Activated T-cell treated with anti-CD3 and anti-CD28 coated beads for 48 hours (primary cell): ENCODE measurements around the gene C16orf46.
"Not testable (repeated sequence)": the region's sequence is repeated elsewhere in the genome, so short reads cannot be mapped to it uniquely, and the experiment has no call there.

Source experiments
- DNase-seq: peaks from one replicate; pipeline ENCODE4 v3.0.0-alpha.2; 2020; ENCODE audit warnings: low read depth

Gene C16orf46

GRCh38 chr16:81077076-81077940, at the start of gene C16orf46:
C16orf46 (minus strand) TSS chr16:81077238; CDS start chr16:81063955, 13,283 bp downstream.
- DNase-seq, result peak; percentile 97

DNA sequence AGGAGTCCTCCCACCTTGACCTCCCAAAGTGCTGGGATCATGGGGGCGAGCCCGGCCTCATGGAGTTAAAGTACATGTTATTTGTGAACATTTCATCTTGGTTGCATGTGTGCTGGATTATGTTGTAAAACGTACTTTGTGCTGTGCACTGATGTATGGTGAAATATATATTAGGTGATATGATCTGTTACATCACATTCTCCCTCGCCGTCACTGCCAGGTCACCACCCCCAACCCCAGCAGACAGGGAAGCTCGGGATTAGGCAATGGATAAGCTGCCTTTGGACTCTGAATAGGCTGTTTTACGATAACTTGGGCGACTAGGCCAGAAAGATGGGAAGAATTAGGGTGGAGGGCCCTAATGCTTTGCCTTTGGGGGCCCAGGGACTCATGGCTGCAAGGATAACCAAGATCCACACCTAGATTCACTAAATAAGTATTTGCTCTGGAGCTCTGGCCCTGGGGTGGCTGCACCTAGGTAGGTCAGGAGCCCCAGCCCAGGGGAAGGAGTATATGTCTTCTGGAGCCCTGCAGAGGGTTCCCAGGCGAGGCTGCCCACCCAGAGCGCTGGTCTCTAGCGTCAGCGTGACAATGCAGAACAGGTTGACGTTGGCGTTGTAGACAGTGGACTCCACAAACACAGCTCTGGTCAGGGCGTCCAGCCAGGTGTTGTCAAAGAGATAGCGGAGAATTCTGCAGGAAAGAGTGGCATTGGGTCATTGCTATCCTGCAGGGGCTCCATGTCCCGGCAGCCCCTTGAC, 46.2 kb upstream of the C16orf46 start:
- no peak for DNase-seq

GRCh38 chr16:81121474-81121990, 44.5 kb upstream of the C16orf46 start:
- DNase-seq, result no peak

- DNase-seq, result no peak
These were observed 40.4 kb upstream of the C16orf46 start for GRCh38 chr16:81117436-81117835.

- DNase-seq, result no peak
These were observed 39.2 kb upstream of the C16orf46 start for GRCh38 chr16:81116285-81116684.

DNA sequence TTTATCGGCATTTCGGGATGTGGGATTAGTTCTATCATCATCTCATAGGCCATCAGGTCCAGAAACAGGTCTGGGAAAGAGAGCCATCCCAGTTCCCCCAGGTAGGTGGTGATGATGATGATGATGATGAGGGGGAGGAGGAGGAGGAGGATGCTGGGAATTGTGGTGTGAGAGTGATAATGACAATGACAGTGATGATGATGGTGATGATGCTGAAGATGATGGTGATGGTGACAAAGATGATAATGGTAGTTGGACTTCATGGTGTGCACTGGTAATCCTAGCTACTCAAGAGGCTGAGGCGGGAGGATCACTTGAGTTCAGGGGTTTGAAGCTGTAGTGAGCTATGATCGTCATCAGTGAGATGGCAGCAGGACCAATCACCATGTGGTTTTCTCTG, 35.4 kb upstream of the C16orf46 start:
- no peak for DNase-seq

GRCh38 chr16:81109274-81109673, 32.2 kb upstream of the C16orf46 start:
- not testable (repeated sequence) for DNase-seq

DNA sequence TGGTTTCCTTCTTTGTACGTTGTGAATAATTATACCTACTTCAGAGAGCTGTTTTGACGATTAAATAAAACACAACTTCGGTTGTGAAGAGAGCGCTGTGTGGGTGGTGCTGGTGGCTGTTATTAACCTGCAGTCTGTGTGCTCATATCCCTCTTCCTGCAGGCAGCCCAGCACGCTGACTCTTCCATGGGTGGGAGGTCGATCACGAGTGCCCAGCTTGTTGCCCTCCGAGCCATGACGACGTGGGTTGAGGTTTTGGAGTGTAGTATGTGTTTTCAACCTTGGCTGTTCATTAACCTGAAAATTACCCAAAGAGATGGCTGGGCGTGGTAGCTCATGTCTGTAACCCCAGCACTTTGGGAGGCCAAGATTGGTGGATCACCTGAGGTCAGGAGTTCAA, 30.5 kb upstream of the C16orf46 start:
- no peak for DNase-seq

DNA sequence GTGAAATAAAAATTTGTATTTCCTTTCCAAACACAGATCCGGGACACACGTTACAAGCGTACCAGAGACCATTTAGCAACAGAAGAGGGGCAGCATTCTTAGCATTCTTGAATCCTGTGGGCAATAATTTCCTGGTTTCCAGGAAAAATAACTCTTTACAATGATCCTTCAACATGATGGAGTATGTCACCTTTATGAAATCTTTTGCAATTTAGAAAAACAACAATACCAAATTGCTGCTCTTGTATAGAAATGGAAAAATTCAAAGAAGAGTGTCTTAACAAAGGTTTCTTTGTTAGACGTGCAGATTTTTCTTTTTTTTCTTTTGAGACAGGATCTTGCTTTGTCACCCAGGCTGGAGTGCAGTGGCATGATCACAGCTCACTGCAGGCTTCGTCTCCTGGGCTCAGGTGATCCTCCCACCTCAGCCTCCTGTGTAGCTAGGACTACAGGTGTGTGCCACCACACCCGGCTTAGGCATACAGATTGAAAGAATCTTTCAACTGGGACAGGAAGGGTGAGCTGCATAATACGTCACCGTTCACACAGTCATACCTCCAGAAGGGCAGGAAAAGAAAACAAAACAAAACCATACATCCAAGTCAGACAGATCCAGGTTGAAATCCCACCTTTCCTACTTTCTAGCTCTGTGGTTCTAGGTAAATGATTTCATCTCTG, 29.9 kb upstream of the C16orf46 start:
- DNase-seq, result no peak

DNA sequence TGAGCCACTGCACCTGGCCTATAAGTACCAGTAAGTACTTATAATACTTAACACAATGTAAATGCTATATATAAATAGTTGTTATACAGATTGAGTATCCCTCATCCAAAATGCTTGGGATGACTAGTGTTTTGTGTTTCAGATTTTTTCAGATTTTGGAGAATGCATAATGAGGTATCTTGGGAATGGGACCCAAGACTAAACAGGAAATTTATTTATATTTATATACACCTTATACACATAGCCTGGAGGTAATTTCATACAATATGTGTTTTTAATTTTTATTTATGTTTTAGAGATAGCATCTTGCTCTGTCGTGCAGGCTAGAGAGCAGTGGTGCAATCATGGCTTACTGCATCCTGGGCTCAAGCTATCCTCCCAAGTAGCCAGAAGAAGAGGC, 28.9 kb upstream of the C16orf46 start:
- DNase-seq, result no peak

GRCh38 chr16:81101702-81102101, 24.7 kb upstream of the C16orf46 start:
- no peak for DNase-seq

GRCh38 chr16:81099958-81100357, 22.9 kb upstream of the C16orf46 start:
- no peak for DNase-seq

DNA sequence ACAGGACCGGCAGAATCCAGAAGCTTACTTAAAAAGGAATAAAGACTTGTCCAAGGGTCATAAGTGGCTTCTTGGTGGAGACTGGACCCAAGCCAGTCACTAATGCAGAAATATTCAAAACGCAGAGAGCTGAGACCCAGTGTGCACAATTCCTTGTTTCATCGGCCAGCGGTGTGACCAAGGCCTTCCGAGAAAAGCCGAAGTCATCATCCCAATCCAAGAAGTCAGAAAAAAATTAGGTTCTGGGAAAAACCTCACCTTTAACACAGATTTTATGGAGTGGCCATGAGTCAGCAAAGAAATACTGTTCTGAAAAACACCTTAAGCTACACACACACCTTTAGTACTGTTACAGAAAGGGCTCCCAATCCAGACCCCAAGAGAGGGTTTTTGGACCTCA, 20.2 kb upstream of the C16orf46 start:
- no peak for DNase-seq

DNA sequence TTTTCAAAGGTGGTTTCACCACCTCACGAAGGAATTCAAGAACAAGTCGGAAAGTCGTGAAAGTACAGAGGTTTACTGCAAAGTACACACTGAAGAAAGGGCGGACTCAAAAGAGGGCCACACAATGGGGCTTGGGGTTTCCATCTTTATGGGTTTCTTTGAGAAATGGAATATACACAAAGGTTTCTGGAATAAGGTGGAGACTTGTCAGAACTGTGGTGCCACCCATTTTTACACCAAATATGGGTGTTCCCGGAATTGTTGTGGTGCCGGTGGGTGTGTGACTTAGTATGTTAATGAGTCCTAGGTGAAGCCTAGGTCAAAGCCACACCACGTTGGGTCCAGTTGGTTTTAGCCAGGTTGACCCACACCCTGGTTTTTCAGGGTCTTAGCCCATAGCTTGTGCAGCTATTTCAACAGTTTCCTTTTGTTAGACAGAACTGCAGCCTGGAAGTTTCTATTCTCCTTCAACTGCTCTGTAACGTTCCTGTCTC, 19.7 kb upstream of the C16orf46 start:
- no peak for DNase-seq

- peak; percentile 98 for DNase-seq
These were observed 19.1 kb upstream of the C16orf46 start, which contains the start of gene GCSH for GRCh38 chr16:81095953-81096714. GCSH (minus strand) TSS chr16:81096395; CDS start chr16:81096278, 117 bp downstream.

DNA sequence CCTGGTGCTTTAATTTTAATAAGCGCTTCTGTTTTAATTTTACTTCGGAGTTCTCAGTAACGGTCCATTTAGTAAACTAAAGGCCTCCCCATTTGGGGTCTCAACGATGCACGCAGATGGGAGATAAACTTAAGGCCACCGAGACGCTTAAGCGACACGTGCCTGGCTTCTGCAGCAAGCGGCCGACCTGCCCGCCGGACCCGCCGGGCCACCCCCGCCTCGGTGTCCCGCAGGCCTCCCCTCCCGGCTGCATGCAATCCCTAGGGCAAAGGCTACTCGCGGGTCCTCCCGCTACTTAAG, 18.6 kb upstream of the C16orf46 start:
- no peak for DNase-seq

GRCh38 chr16:81094771-81095251, 17.8 kb upstream of the C16orf46 start:
- DNase-seq, result no peak

GRCh38 chr16:81088836-81089235, 11.8 kb upstream of the C16orf46 start:
- no peak for DNase-seq

DNA sequence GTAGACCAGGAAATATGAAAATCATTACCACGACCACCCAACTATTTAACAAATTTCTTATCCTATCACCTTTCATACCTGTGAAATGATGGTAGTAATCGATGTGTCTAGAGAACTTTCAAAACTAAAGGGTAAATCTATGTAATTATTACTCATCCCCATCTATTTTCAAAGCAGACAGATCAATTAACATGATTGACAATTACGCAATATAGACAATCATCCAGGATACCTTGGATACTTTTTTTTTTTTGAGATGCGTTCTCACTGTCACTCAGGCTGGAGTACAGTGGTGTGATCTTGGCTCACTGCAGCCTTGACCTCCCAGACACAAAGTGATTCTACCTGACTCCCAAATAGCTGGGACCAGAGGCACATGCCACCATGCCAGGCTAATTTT, 4.0 kb upstream of the C16orf46 start:
- DNase-seq, result no peak

- no peak for DNase-seq
These were observed 3.2 kb upstream of the C16orf46 start for GRCh38 chr16:81080233-81080632.

DNA sequence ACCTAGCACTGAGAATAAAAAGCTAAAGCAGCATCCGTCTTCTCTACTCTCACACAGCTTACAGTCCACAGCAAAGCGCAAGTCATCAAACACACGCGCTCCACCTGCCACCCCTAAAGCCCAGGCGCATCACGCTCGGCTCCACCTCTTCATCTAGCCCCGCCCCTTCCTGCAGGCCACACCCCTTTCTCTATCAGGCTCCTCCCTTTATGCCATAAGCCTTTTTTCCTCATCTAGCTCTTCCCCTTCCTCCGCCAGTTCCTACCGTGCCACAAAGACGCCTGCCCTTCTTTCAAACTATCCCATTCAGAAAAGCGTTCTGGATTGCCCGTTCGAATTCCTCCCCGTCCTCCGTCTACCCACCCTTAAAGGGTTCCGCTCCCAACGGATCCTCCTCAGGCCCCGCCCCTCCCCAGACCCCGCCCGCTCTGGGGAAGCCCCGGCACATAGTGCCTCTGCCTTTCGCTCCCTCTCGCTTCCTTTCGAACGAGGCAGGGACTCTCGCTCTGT, 417 bp downstream of the C16orf46 start:
- DNase-seq, result peak; percentile 86
